HepG2 (cell line): ENCODE measurements around the gene TBC1D16. TPM values are rescaled to one million over a fixed set of nuclear protein-coding genes. Genes with fewer than 3 reads are reported as not detected.

Source experiments
- AHR ChIP-seq: IDR thresholded peaks from 2 replicates; pipeline ENCODE4 v1.6.1; 2018; ENCODE audit warnings: missing genetic modification reagents, missing compliant biosample characterization
- FOXO1 ChIP-seq: sonication (generic); formaldehyde crosslinking; IDR thresholded peaks from 2 replicates; pipeline ENCODE4 v1.4.0; 2020; ENCODE audit warnings: missing genetic modification reagents
- KLF6 ChIP-seq: IDR thresholded peaks from 2 replicates; pipeline ENCODE4 v1.8.0; 2016; ENCODE audit warnings: missing biosample characterization, missing genetic modification reagents
- SIX1 ChIP-seq: sonication (generic); formaldehyde crosslinking; IDR thresholded peaks from 2 replicates; pipeline ENCODE4 v1.4.0; 2020; ENCODE audit warnings: missing genetic modification reagents, borderline replicate concordance
- SP4 ChIP-seq: sonication (generic); formaldehyde crosslinking; IDR thresholded peaks from 2 replicates; pipeline ENCODE4 v1.8.1; 2023; ENCODE audit warnings: mild to moderate bottlenecking, missing genetic modification reagents
- YEATS4 ChIP-seq: sonication (generic); formaldehyde crosslinking; IDR thresholded peaks from 2 replicates; pipeline ENCODE4 v1.4.0; 2020; ENCODE audit warnings: missing genetic modification reagents, borderline replicate concordance
- ZNF451 ChIP-seq: sonication (generic); formaldehyde crosslinking; IDR thresholded peaks from 2 replicates; pipeline ENCODE4 v1.5.0; 2020; ENCODE audit warnings: mild to moderate bottlenecking, missing genetic modification reagents
- ZNF484 ChIP-seq: sonication (generic); formaldehyde crosslinking; IDR thresholded peaks from 2 replicates; pipeline ENCODE4 v1.5.1; 2020; ENCODE audit warnings: mild to moderate bottlenecking, low read depth, missing genetic modification reagents, borderline replicate concordance
- ZNF577 ChIP-seq: sonication (generic); formaldehyde crosslinking; IDR thresholded peaks from 2 replicates; pipeline ENCODE4 v1.4.0; 2020; ENCODE audit warnings: mild to moderate bottlenecking, low read depth, missing genetic modification reagents, borderline replicate concordance
- polyA plus RNA-seq, 8 experiments: library from polyadenylated mRNA; depleted of rRNA in 3 of 8; stranded (reverse) in 7 of 8; unstranded in 1 of 8; fragments of >200 nt; fragmentation: Illumina TruSeq in 4 of 8; extraction: Trizol in 4 of 8; gene quantifications; 2 replicates each; pipeline versions ENCODE4 v1.2.1 to v1.2.3, GENCODE V29; 2011 to 2016; ENCODE audit warnings: low read depth in 4 of 8, missing spikeins in 1 of 8, mixed read lengths in 1 of 8; ENCODE audit not compliant: insufficient read depth in 1 of 8
- total RNA-seq, 5 experiments: library from RNA; depleted of rRNA; stranded (reverse); fragments of >200 nt; fragmentation: Illumina TruSeq; extraction: Trizol; gene quantifications; 2 replicates each; pipeline ENCODE4 v1.2.3, GENCODE V29; 2016; ENCODE audit warnings: low read depth in 1 of 5
- TF ChIP-seq, protein P1 (sequence below): sonication (generic); formaldehyde crosslinking; IDR thresholded peaks from 2 replicates; pipeline ENCODE4 v1.4.0; 2020; ENCODE audit warnings: missing genetic modification reagents, borderline replicate concordance
- TF ChIP-seq, protein P2 (sequence below): IDR thresholded peaks from 2 replicates; pipeline ENCODE4 v1.6.1; 2016; ENCODE audit warnings: missing biosample characterization, missing genetic modification reagents, low read depth
- TF ChIP-seq, protein P3 (sequence below): sonication (generic); formaldehyde crosslinking; IDR thresholded peaks from 2 replicates; pipeline ENCODE4 v1.4.0; 2020; ENCODE audit warnings: missing genetic modification reagents, borderline replicate concordance
- TF ChIP-seq, protein P4 (sequence below): sonication (generic); formaldehyde crosslinking; IDR thresholded peaks from 2 replicates; pipeline ENCODE4 v1.4.0; 2020; ENCODE audit warnings: missing genetic modification reagents
- TF ChIP-seq, protein P5 (sequence below): sonication (generic); formaldehyde crosslinking; conservative IDR thresholded peaks from 2 replicates; pipeline ENCODE4 v1.4.0; 2020; ENCODE audit warnings: mild to moderate bottlenecking, missing genetic modification reagents, moderate library complexity

TBC1D16 gene
- total and polyA plus RNA-seq, 2 of the 13 experiments (the other 11 are each of a cell fraction or from before 2014, with no cell fraction given), result 14.9 to 24.9 TPM

DNA sequence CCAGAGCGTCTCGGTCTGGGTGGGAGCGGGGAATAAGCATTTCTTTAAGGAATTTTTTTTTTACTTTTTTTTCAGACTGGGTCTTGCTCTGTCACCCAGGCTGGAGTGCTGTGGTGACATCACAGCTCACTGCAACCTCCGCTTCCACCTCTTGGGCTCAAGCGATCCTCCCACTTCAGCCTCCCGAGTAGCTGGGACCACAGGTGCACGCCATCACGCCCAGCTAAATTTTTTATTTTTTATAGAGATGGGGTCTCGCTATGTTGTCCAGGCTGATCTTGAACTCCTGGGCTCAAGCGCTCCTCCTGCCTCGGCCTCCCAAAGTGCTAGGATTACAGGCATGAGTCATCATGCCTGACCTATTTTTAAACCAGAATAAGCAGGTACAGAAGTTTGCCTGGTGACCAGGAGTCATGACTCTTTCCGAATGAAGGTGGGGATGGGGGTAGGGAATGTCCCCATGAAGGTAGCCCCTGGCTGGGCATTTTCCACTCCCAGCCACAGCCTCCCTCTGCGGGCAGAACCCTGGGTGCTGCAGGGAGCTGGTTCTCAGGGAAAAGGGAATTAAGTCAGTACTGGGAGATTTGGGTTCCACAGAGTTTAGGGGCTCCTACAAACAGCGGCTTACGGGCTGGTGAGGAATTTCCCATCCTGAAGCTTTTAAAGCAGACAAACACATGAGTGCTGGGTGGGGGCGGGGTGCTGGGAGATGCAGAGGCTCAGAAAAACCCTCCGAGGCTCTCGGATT, 48.3 kb downstream of the TBC1D16 start (continued):
- TF ChIP-seq, protein P1, sequence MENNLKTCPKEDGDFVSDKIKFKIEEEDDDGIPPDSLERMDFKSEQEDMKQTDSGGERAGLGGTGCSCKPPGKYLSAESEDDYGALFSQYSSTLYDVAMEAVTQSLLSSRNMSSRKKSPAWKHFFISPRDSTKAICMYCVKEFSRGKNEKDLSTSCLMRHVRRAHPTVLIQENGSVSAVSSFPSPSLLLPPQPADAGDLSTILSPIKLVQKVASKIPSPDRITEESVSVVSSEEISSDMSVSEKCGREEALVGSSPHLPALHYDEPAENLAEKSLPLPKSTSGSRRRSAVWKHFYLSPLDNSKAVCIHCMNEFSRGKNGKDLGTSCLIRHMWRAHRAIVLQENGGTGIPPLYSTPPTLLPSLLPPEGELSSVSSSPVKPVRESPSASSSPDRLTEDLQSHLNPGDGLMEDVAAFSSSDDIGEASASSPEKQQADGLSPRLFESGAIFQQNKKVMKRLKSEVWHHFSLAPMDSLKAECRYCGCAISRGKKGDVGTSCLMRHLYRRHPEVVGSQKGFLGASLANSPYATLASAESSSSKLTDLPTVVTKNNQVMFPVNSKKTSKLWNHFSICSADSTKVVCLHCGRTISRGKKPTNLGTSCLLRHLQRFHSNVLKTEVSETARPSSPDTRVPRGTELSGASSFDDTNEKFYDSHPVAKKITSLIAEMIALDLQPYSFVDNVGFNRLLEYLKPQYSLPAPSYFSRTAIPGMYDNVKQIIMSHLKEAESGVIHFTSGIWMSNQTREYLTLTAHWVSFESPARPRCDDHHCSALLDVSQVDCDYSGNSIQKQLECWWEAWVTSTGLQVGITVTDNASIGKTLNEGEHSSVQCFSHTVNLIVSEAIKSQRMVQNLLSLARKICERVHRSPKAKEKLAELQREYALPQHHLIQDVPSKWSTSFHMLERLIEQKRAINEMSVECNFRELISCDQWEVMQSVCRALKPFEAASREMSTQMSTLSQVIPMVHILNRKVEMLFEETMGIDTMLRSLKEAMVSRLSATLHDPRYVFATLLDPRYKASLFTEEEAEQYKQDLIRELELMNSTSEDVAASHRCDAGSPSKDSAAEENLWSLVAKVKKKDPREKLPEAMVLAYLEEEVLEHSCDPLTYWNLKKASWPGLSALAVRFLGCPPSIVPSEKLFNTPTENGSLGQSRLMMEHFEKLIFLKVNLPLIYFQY (CRISPR knock-in tag), result no peak
- TF ChIP-seq SIX1 (CRISPR knock-in tag), result peak; percentile 62; the same call in 1 of the 2 replicates
- TF ChIP-seq, protein P2, sequence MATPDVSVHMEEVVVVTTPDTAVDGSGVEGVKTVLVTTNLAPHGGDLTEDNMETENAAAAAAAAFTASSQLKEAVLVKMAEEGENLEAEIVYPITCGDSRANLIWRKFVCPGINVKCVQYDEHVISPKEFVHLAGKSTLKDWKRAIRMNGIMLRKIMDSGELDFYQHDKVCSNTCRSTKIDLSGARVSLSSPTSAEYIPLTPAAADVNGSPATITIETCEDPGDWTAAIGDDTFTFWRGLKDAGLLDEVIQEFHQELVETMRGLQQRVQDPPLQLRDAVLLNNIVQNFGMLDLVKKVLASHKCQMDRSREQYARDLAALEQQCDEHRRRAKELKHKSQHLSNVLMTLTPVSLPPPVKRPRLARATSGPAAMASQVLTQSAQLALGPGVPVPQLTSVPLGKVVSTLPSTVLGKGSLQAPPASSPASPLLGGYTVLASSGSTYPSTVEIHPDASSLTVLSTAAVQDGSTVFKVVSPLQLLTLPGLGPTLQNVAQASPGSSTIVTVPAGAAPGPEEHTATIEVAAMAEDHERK (CRISPR knock-in tag), result no peak
- TF ChIP-seq SP4 (CRISPR knock-in tag), result no peak
- TF ChIP-seq KLF6 (CRISPR knock-in tag), result no peak
- TF ChIP-seq ZNF451, result peak; percentile 11; the same call in 1 of the 2 replicates
- no peak for TF ChIP-seq ZNF484
- no peak for TF ChIP-seq YEATS4 (CRISPR knock-in tag)
- TF ChIP-seq, protein P3, sequence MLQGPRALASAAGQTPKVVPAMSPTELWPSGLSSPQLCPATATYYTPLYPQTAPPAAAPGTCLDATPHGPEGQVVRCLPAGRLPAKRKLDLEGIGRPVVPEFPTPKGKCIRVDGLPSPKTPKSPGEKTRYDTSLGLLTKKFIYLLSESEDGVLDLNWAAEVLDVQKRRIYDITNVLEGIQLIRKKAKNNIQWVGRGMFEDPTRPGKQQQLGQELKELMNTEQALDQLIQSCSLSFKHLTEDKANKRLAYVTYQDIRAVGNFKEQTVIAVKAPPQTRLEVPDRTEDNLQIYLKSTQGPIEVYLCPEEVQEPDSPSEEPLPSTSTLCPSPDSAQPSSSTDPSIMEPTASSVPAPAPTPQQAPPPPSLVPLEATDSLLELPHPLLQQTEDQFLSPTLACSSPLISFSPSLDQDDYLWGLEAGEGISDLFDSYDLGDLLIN, result no peak
- TF ChIP-seq, protein P4, sequence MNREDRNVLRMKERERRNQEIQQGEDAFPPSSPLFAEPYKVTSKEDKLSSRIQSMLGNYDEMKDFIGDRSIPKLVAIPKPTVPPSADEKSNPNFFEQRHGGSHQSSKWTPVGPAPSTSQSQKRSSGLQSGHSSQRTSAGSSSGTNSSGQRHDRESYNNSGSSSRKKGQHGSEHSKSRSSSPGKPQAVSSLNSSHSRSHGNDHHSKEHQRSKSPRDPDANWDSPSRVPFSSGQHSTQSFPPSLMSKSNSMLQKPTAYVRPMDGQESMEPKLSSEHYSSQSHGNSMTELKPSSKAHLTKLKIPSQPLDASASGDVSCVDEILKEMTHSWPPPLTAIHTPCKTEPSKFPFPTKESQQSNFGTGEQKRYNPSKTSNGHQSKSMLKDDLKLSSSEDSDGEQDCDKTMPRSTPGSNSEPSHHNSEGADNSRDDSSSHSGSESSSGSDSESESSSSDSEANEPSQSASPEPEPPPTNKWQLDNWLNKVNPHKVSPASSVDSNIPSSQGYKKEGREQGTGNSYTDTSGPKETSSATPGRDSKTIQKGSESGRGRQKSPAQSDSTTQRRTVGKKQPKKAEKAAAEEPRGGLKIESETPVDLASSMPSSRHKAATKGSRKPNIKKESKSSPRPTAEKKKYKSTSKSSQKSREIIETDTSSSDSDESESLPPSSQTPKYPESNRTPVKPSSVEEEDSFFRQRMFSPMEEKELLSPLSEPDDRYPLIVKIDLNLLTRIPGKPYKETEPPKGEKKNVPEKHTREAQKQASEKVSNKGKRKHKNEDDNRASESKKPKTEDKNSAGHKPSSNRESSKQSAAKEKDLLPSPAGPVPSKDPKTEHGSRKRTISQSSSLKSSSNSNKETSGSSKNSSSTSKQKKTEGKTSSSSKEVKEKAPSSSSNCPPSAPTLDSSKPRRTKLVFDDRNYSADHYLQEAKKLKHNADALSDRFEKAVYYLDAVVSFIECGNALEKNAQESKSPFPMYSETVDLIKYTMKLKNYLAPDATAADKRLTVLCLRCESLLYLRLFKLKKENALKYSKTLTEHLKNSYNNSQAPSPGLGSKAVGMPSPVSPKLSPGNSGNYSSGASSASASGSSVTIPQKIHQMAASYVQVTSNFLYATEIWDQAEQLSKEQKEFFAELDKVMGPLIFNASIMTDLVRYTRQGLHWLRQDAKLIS (CRISPR knock-in tag), result no peak; the same call in 1 of the 2 replicates
- TF ChIP-seq FOXO1 (CRISPR knock-in tag), result no peak
- no peak for TF ChIP-seq AHR (CRISPR knock-in tag)
- TF ChIP-seq ZNF577, result no peak
- TF ChIP-seq, protein P5, sequence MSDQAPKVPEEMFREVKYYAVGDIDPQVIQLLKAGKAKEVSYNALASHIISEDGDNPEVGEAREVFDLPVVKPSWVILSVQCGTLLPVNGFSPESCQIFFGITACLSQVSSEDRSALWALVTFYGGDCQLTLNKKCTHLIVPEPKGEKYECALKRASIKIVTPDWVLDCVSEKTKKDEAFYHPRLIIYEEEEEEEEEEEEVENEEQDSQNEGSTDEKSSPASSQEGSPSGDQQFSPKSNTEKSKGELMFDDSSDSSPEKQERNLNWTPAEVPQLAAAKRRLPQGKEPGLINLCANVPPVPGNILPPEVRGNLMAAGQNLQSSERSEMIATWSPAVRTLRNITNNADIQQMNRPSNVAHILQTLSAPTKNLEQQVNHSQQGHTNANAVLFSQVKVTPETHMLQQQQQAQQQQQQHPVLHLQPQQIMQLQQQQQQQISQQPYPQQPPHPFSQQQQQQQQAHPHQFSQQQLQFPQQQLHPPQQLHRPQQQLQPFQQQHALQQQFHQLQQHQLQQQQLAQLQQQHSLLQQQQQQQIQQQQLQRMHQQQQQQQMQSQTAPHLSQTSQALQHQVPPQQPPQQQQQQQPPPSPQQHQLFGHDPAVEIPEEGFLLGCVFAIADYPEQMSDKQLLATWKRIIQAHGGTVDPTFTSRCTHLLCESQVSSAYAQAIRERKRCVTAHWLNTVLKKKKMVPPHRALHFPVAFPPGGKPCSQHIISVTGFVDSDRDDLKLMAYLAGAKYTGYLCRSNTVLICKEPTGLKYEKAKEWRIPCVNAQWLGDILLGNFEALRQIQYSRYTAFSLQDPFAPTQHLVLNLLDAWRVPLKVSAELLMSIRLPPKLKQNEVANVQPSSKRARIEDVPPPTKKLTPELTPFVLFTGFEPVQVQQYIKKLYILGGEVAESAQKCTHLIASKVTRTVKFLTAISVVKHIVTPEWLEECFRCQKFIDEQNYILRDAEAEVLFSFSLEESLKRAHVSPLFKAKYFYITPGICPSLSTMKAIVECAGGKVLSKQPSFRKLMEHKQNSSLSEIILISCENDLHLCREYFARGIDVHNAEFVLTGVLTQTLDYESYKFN, result no peak
